ENCODE results near the gene AMIGO1.

AMIGO1 gene

GRCh38 chr1:109501644-109502363 is 7.7 kb downstream of the AMIGO1 start:
- no peak overlapping the region for H3K4me3 ChIP-seq (ENCODE audit: low read depth, low read length)
- no peak for DNase-seq
- no peaks in the 10 kb centered on the region for H3K36me3 ChIP-seq
- H3K4me1 ChIP-seq = no peaks in the 10 kb centered on the region; the same call in 1 of the 2 replicates
- no peaks in the 10 kb centered on the region for H3K27me3 ChIP-seq
- TF ChIP-seq, protein P1, sequence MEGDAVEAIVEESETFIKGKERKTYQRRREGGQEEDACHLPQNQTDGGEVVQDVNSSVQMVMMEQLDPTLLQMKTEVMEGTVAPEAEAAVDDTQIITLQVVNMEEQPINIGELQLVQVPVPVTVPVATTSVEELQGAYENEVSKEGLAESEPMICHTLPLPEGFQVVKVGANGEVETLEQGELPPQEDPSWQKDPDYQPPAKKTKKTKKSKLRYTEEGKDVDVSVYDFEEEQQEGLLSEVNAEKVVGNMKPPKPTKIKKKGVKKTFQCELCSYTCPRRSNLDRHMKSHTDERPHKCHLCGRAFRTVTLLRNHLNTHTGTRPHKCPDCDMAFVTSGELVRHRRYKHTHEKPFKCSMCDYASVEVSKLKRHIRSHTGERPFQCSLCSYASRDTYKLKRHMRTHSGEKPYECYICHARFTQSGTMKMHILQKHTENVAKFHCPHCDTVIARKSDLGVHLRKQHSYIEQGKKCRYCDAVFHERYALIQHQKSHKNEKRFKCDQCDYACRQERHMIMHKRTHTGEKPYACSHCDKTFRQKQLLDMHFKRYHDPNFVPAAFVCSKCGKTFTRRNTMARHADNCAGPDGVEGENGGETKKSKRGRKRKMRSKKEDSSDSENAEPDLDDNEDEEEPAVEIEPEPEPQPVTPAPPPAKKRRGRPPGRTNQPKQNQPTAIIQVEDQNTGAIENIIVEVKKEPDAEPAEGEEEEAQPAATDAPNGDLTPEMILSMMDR (IDR thresholded peaks at IDR 0.05; ENCODE audit: low read depth, low read length) = no peak
- H3K9me3 ChIP-seq = no peaks in the 10 kb centered on the region

- no peaks in the 10 kb centered on the region for H3K36me3 ChIP-seq
- no peak overlapping the region for H3K4me3 ChIP-seq (ENCODE audit: low read depth, low read length)
- H3K9me3 ChIP-seq = no peaks in the 10 kb centered on the region
- TF ChIP-seq, protein P1 (IDR thresholded peaks at IDR 0.05; ENCODE audit: low read depth, low read length) = no peak
- no peaks in the 10 kb centered on the region; the same call in 1 of the 2 replicates for H3K4me1 ChIP-seq
- no peak for DNase-seq
- H3K27me3 ChIP-seq = no peaks in the 10 kb centered on the region
Observed at GRCh38 chr1:109500941-109501381, 8.6 kb downstream of the AMIGO1 start.

DNA sequence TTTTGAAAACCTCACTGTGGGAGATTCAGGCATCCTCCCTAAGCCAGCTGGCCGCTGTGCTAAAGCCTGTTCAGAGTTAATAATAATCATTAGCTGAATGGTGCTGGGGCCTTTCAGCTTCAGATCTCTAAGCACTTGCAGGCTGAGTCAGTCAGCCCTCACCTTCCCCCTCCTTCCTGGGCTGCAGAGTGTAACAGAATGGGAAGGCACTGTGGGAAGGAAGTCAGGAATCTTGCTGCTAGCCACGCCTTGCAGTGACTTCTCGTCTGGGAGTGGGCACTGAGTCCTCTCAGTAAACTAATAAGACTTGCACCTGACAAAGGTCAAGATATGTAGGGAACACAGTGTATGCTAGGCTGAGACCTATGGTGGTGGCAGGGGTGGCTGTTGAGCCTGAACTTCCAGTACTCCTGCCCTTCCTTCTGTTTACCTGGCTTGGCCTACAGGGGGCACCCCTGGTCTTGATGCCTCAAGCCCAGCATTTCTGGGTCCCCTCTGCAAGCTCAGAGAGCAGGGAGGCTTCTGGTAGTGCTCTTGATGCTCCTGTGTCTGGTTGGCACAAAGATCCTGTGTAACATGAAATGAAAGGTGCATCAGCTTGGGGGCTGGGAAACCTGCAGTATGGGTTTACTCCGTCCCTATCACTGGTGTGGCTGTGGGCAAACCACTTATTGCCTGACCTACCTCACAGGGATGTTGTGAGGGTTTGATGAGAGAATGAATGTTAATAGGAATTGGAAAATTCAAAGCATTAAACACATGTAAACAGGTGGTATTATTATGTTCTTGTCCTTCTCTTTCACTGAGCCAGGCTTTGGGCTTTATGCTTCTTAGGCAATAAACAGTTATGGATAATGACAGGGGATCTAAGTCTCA is 9.6 kb downstream of the AMIGO1 start:
- no peaks in the 10 kb centered on the region for H3K27me3 ChIP-seq
- no peaks in the 10 kb centered on the region for H3K9me3 ChIP-seq
- no peaks in the 10 kb centered on the region; the same call in none of the 2 replicates for H3K4me1 ChIP-seq
- TF ChIP-seq, protein P1 (IDR thresholded peaks at IDR 0.05; ENCODE audit: low read depth, low read length) = peak; percentile 62
- no peaks in the 10 kb centered on the region; the same call in 1 of the 2 replicates for H3K36me3 ChIP-seq
- peak; percentile 64 for DNase-seq
- H3K4me3 ChIP-seq (ENCODE audit: low read depth, low read length) = no peak overlapping the region

DNA sequence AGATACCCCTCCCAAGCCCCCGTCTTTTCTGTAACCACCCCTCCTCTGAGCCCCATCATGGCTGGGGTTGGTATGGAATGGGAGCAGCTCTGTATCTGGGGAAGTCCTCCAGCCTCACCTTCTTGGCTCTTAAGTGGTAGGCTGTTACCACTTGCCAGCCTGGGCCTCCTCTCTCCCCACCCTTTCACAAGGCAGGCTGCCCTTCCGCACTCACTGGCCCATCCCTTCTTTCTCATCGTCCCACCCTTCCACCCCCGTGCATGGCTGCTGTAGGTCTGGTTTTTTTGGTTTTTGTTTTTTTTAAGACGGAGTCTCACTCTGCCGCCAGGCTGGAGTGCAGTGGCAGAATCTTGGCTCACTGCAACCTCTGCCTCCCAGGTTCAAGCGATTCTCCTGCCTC is 10.4 kb downstream of the AMIGO1 start:
- Histone ChIP-seq H3K4me1 (no peaks in the 10 kb centered on the region; the same call in none of the 2 replicates), H3K36me3 (no peaks in the 10 kb centered on the region; the same call in 1 of the 2 replicates), H3K27me3 (no peaks in the 10 kb centered on the region), H3K4me3 (ENCODE audit: low read depth, low read length) (no peak overlapping the region), H3K9me3 (no peaks in the 10 kb centered on the region)
- no peak for DNase-seq
- TF ChIP-seq, protein P1 (IDR thresholded peaks at IDR 0.05; ENCODE audit: low read depth, low read length) = no peak

DNA sequence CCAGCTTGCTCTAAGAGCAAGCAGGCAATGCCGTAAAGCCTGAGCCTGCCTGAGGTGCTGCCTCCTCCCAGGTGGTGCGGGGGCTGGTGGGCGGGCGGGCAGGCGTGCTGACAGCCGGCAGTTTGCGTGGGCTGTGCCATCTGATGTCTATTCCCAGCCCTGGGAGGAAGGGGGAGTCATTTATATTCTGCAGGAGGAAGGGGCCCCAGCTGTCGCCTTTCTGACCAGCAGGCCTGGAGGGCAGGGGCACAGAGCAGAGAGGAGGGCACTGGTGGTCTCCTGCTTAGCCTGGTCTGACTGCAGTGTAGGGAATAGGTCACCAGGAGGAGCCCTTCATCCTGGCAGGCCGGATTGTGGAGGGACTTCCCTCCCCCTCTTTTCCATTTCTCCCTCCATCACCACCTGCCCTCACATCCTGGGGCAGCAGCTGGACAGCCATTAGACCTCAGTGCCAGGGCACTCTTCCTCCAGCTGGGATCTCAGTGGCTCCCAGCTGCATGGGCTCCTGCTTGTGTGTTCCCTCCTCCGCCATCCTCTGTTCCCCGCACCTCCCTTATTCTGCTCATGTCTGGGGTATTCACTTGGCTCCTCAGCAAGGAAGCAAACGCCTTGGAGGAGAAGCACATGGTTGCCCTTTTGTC is 11.2 kb downstream of the AMIGO1 start:
- no peaks in the 10 kb centered on the region; the same call in 1 of the 2 replicates for H3K36me3 ChIP-seq
- no peak overlapping the region for H3K4me3 ChIP-seq (ENCODE audit: low read depth, low read length)
- no peaks in the 10 kb centered on the region; the same call in none of the 2 replicates for H3K4me1 ChIP-seq
- H3K9me3 ChIP-seq = no peaks in the 10 kb centered on the region
- TF ChIP-seq, protein P1 (IDR thresholded peaks at IDR 0.05; ENCODE audit: low read depth, low read length) = peak; percentile 74
- peak; percentile 82 for DNase-seq
- no peaks in the 10 kb centered on the region for H3K27me3 ChIP-seq

All from BE2C (cell line).